Panc1 (cell line): ENCODE measurements around the gene ST3GAL4. TPM values are rescaled to one million over a fixed set of nuclear protein-coding genes. Genes with fewer than 3 reads are reported as not detected.

ENCODE experiments used
- ATAC-seq: fragments of 200-7000 bp; cut with Tn5 transposase; 2 replicates; pipeline ENCODE4 v1.9.1; 2020; ENCODE audit warnings: mild to moderate bottlenecking, moderate library complexity
- BruUV-seq: library from RNA; stranded (reverse); fragments of 400-500 nt; replicated peaks from 2 replicates; lab custom pipeline; 2021; lab: Mats Ljungman, UMichigan
- CTCF ChIA-PET: fragments of 300-600 bp; sonication (Branson Sonifier 250); formaldehyde crosslinking; loops from one replicate; lab custom pipeline; 2022; ENCODE audit warnings: antibody characterized with exemption; lab: Charles Lee
- POLR2A ChIA-PET: fragments of 300-600 bp; sonication (Branson Sonifier 250); formaldehyde crosslinking; loops from one replicate; lab custom pipeline; 2022; ENCODE audit warnings: antibody characterized with exemption; lab: Charles Lee
- DNase-seq: peaks from one replicate; pipeline ENCODE4 v3.0.0-alpha.2; 2010; ENCODE audit warnings: low read depth, low spot score
- H3K27ac ChIP-seq: 2 replicates; pipeline ENCODE4 v1.5.1; 2011; ENCODE audit warnings: mild to moderate bottlenecking, low read length, inconsistent platforms
- H3K27me3 ChIP-seq: fragments of 200-500 bp; sonication (Bioruptor generic); 2 replicates; pipeline ENCODE4 v1.6.0; 2014; ENCODE audit warnings: low read length, inconsistent platforms; ENCODE audit not compliant: control insufficient read depth, insufficient read depth
- H3K36me3 ChIP-seq: fragments of 200-500 bp; sonication (Bioruptor generic); 2 replicates; pipeline ENCODE4 v1.5.1; 2014; ENCODE audit warnings: inconsistent platforms, mild to moderate bottlenecking, low read length, moderate library complexity; ENCODE audit not compliant: control insufficient read depth, insufficient read depth
- H3K4me1 ChIP-seq: 2 replicates; pipeline ENCODE4 v1.5.1; 2011; ENCODE audit warnings: inconsistent platforms, mild to moderate bottlenecking, low read length, moderate library complexity; ENCODE audit not compliant: control insufficient read depth, insufficient read depth
- H3K4me3 ChIP-seq, 2 experiments: 2 replicates each; pipeline ENCODE4 v1.5.1; 2011 to 2012; ENCODE audit warnings: low read depth in 2 of 2, low read length in 2 of 2, mild to moderate bottlenecking in 2 of 2, inconsistent platforms in 1 of 2, moderate library complexity in 1 of 2
- H3K9me3 ChIP-seq: fragments of 200-500 bp; sonication (Bioruptor generic); 2 replicates; pipeline ENCODE4 v1.5.1; 2014; ENCODE audit warnings: low read depth, mild to moderate bottlenecking, inconsistent platforms, low read length, moderate library complexity; ENCODE audit not compliant: control insufficient read depth, insufficient read depth
- POLR2AphosphoS5 ChIP-seq: IDR thresholded peaks from 2 replicates; pipeline ENCODE4 v1.6.1; 2012; ENCODE audit warnings: mild to moderate bottlenecking, low read depth, low read length, moderate library complexity
- REST ChIP-seq, 2 experiments: IDR thresholded peaks; 2 replicates each; pipeline ENCODE4 v1.6.1; 2011 to 2012; ENCODE audit warnings: low read depth in 2 of 2, control low read depth in 1 of 2, low read length in 1 of 2, mild to moderate bottlenecking in 1 of 2, moderate library complexity in 1 of 2; ENCODE audit not compliant: insufficient read depth in 1 of 2
- SIN3A ChIP-seq: IDR thresholded peaks from 2 replicates; pipeline ENCODE4 v1.6.1; 2012; ENCODE audit warnings: low read depth, mild to moderate bottlenecking, low read length, moderate library complexity, borderline replicate concordance; ENCODE audit not compliant: insufficient read depth
- TCF7L2 ChIP-seq: IDR thresholded peaks from 2 replicates; pipeline ENCODE4 v1.6.1; 2011; ENCODE audit warnings: mild to moderate bottlenecking, low read depth, low read length, inconsistent platforms
- in situ Hi-C: cut with HindIII; loops from 2 replicates; pipeline ENCODE4 v1.10.0; 2016; ENCODE audit warnings: low sequenced_read_pairs, low pct_unique_long_range_greater_than_20kb
- intact Hi-C: fragments of 100-400 bp; cut with micrococcal nuclease; formaldehyde crosslinking; loops from one replicate; pipeline ENCODE4 v1.10.0; 2022; ENCODE audit not compliant: unreplicated experiment
- total RNA-seq: library from RNA; stranded (reverse); gene quantifications from one replicate; pipeline ENCODE4 v1.2.1, GENCODE V29; 2021; ENCODE audit not compliant: unreplicated experiment
- TF ChIP-seq, protein P1 (sequence below): fragments of 450-650 bp; IDR thresholded peaks from 2 replicates; pipeline ENCODE4 v1.5.1; 2017; ENCODE audit warnings: mild to moderate bottlenecking

Gene ST3GAL4
- total RNA-seq, 1 experiment from 2014 or later, result 56.6 TPM

- intact Hi-C loops (no loop called here), in situ Hi-C loops (no loop called here)
- Histone ChIP-seq H3K27ac (peak overlapping the region; percentile 73), H3K27me3 (no peaks in the 10 kb centered on the region), H3K4me3 (peak overlapping the region; percentile 3 to 31; a peak in 3 of 4 replicates), H3K9me3 (no peaks in the 10 kb centered on the region), H3K36me3 (peaks cover 3% of the 10 kb centered on the region; the same call in 1 of the 2 replicates), H3K4me1 (peaks cover 36% of the 10 kb centered on the region)
- no peak for TF ChIP-seq SIN3A
- no peak for TF ChIP-seq POLR2AphosphoS5
- TF ChIP-seq, protein P1, sequence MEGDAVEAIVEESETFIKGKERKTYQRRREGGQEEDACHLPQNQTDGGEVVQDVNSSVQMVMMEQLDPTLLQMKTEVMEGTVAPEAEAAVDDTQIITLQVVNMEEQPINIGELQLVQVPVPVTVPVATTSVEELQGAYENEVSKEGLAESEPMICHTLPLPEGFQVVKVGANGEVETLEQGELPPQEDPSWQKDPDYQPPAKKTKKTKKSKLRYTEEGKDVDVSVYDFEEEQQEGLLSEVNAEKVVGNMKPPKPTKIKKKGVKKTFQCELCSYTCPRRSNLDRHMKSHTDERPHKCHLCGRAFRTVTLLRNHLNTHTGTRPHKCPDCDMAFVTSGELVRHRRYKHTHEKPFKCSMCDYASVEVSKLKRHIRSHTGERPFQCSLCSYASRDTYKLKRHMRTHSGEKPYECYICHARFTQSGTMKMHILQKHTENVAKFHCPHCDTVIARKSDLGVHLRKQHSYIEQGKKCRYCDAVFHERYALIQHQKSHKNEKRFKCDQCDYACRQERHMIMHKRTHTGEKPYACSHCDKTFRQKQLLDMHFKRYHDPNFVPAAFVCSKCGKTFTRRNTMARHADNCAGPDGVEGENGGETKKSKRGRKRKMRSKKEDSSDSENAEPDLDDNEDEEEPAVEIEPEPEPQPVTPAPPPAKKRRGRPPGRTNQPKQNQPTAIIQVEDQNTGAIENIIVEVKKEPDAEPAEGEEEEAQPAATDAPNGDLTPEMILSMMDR, result no peak
- no peak for TF ChIP-seq TCF7L2
- TF ChIP-seq REST (IDR thresholded peaks at IDR 0.05; ENCODE audit: insufficient read depth in 1 of 2, low read depth in 2 of 2, low read length in 1 of 2), result no peak
- DNase-seq (no peak), ATAC-seq (peak; percentile 6; the same call in 1 of the 2 replicates)
- ChIA-PET POLR2A (interaction anchor here (0.6 kb wide), 1 partner anchor 37 kb away, joined by 6 read pairs; no protein-coding TSS in a partner anchor), CTCF (interaction anchor here (1.1 kb wide), 1 partner anchor 43 kb away, joined by 3 read pairs; no protein-coding TSS in a partner anchor)
- BruUV-seq, result no TSS peak
Observed at GRCh38 chr11:126352934-126353801, 2.3 kb upstream of the ST3GAL4 start.

DNA sequence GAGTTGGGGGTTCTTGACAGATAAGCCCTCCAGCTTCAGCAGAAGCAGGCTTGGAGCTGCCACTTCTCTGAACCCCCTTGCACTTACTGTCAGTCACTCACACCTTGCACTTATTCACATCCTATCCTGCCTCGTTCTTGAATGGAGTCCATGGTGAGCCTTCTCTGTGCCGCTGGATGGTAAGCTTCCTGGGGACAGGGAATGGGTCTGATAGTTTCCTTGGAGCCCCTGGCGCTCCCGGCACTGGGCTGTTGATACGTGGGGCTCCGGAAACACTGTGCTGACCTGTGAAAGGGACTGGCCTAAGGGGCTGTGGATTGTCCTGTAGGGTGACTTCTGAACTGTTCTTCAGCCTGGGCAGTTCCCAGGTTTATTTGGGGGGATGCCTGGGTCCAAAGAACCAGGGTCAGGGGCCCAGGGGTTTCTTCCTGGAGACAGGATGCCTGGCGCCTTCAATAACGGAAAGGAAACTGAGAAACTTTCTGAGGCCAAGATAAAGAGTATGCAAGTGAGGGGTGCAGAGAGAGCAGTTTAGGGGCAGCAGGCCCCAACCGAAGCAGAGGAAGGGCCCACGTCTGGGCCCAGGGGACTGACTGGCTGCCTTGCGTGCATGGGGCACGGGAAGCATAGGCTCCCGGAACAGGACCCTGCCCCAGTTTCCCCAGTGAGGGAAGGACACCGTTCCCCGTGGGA is 709 bp upstream of the ST3GAL4 start:
- in situ Hi-C loops (no loop called here), intact Hi-C loops (no loop called here)
- ChIA-PET CTCF (interaction anchor here (1.1 kb wide), 1 partner anchor 44 kb away, joined by 3 read pairs; no protein-coding TSS in a partner anchor), POLR2A (interaction anchor here (0.5 to 0.6 kb wide), 4 partner anchors 14 to 467 kb away, joined by 3 to 9 read pairs (median 4); partner anchors contain the start of gene HYLS1)
- peak overlapping the region; percentile 86 to 94 for H3K4me3 ChIP-seq
- no peak for DNase-seq
- H3K27me3 ChIP-seq, result no peaks in the 10 kb centered on the region
- H3K4me1 ChIP-seq, result peaks cover 47% of the 10 kb centered on the region
- no peaks in the 10 kb centered on the region for H3K9me3 ChIP-seq
- peak overlapping the region; percentile 97 for H3K27ac ChIP-seq
- TF ChIP-seq, protein P1, result no peak
- TF ChIP-seq SIN3A, result no peak
- TF ChIP-seq POLR2AphosphoS5, result no peak
- no peak for TF ChIP-seq REST (IDR thresholded peaks at IDR 0.05; ENCODE audit: insufficient read depth in 1 of 2, low read depth in 2 of 2, low read length in 1 of 2)
- no peak for TF ChIP-seq TCF7L2
- H3K36me3 ChIP-seq, result peaks cover 3% of the 10 kb centered on the region; the same call in 1 of the 2 replicates
- peak; percentile 17 for ATAC-seq
- BruUV-seq, result TSS peak; percentile 89
